ENCODE results near the gene PRKCG. TPM values are rescaled to one million over a fixed set of nuclear protein-coding genes. Genes with fewer than 3 reads are reported as not detected.
A peak's percentile ranks its signal among the peaks of the same experiment; 100 is the strongest.
"Not testable (repeated sequence)": the region's sequence is repeated elsewhere in the genome, so short reads cannot be mapped to it uniquely, and the experiment has no call there.

The PRKCG gene
- total RNA-seq (2021) (0.57 and 0.84 TPM in 2 replicates), Bru-seq, nascent RNA (percentile 14 among the genes with signal in this experiment), BruChase-seq, experiment 1, labeled RNA remaining after a 2-hour chase (percentile 19 among the genes with signal in this experiment), BruChase-seq, experiment 2, labeled RNA remaining after a 6-hour chase (percentile 24 among the genes with signal in this experiment)
- long read RNA-seq = 0 reads

- Histone ChIP-seq H3K27me3 (replicated peaks; ENCODE audit: insufficient read depth, low read depth, low read length, poor library complexity) (peaks cover 25% of the 10 kb centered on the region), H3K4me1 (ENCODE audit: insufficient read depth, low read length, poor library complexity, severe bottlenecking) (peaks cover 28% of the 10 kb centered on the region), H3K4me3 (ENCODE audit: low read depth, low read length, poor library complexity, severe bottlenecking) (peak within 1 kb of the TSS; percentile 46), H3K36me3 (ENCODE audit: insufficient read depth, low read length, poor library complexity, severe bottlenecking) (no peaks in the 10 kb centered on the region), H3K9me3 (ENCODE audit: low read depth, low read length, poor library complexity, severe bottlenecking) (no peaks in the 10 kb centered on the region), H3K27ac (ENCODE audit: low read depth, low read length, poor library complexity, severe bottlenecking) (no peak within 1 kb of the TSS)
- intact Hi-C loops (cut with micrococcal nuclease; ENCODE audit: unreplicated experiment) = no loop called here
- BruUV-seq (replicated peaks) = no TSS peak
- POLR2A ChIA-PET (ENCODE audit: low non-redundant PET) = interaction anchor here (0.7 kb wide), 1 partner anchor 9 kb away, joined by 3 read pairs; no protein-coding TSS in a partner anchor
- CTCF ChIA-PET = interaction anchor here (1.0 kb wide), 1 partner anchor 148 kb away, joined by 4 read pairs; no protein-coding TSS in a partner anchor
- no peak for TF ChIP-seq EZH2 (IDR thresholded peaks at IDR 0.05; ENCODE audit: borderline replicate concordance, low read depth, low read length, poor library complexity, severe bottlenecking)
- TF ChIP-seq CTCF (conservative IDR thresholded peaks at IDR 0.05; ENCODE audit: low read depth, low read length) = peak; percentile 56
- peak; percentile 62 for DNase-seq (ENCODE audit: low spot score)
Observed at GRCh38 chr19:53881482-53882390, at the start of gene PRKCG. PRKCG (plus strand) TSS chr19:53882197; CDS start chr19:53882495, 298 bp downstream.

- H3K27ac ChIP-seq (ENCODE audit: low read depth, low read length, poor library complexity, severe bottlenecking); CTCF ChIA-PET; POLR2A ChIA-PET (ENCODE audit: low non-redundant PET); BruUV-seq (replicated peaks); H3K4me3 ChIP-seq (ENCODE audit: low read depth, low read length, poor library complexity, severe bottlenecking); H3K4me1 ChIP-seq (ENCODE audit: insufficient read depth, low read length, poor library complexity, severe bottlenecking); H3K27me3 ChIP-seq (replicated peaks; ENCODE audit: insufficient read depth, low read depth, low read length, poor library complexity); intact Hi-C loops (cut with micrococcal nuclease; ENCODE audit: unreplicated experiment); H3K36me3 ChIP-seq (ENCODE audit: insufficient read depth, low read length, poor library complexity, severe bottlenecking); DNase-seq (ENCODE audit: low spot score); H3K9me3 ChIP-seq (ENCODE audit: low read depth, low read length, poor library complexity, severe bottlenecking): not testable (repeated sequence)
Observed at GRCh38 chr19:53832861-53833260, 49.1 kb upstream of the PRKCG start.

DNA sequence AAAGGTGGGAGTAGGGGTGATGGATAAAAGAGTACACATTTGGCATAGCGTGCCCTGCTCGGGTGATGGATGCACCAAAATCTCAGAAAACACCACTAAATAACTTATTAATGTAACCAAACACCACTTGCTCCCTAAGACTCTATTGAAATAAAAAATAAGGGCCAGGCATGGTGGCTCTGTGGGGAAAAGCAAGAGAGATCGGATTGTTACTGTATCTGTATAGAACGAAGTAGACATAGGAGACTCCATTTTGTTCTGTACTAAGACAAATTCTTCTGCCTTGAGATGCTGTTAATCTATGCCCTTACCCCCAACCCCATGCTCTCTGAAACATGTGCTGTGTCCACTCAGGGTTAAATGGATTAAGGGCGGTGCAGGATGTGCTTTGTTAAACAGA is 43.6 kb upstream of the PRKCG start:
- POLR2A ChIA-PET (ENCODE audit: low non-redundant PET); BruUV-seq (replicated peaks); H3K4me1 ChIP-seq (ENCODE audit: insufficient read depth, low read length, poor library complexity, severe bottlenecking); H3K9me3 ChIP-seq (ENCODE audit: low read depth, low read length, poor library complexity, severe bottlenecking); H3K27me3 ChIP-seq (replicated peaks; ENCODE audit: insufficient read depth, low read depth, low read length, poor library complexity); CTCF ChIA-PET; DNase-seq (ENCODE audit: low spot score); intact Hi-C loops (cut with micrococcal nuclease; ENCODE audit: unreplicated experiment); H3K36me3 ChIP-seq (ENCODE audit: insufficient read depth, low read length, poor library complexity, severe bottlenecking); H3K27ac ChIP-seq (ENCODE audit: low read depth, low read length, poor library complexity, severe bottlenecking); H3K4me3 ChIP-seq (ENCODE audit: low read depth, low read length, poor library complexity, severe bottlenecking): not testable (repeated sequence)

- H3K4me1 ChIP-seq (ENCODE audit: insufficient read depth, low read length, poor library complexity, severe bottlenecking); POLR2A ChIA-PET (ENCODE audit: low non-redundant PET); CTCF ChIA-PET; BruUV-seq (replicated peaks); H3K27ac ChIP-seq (ENCODE audit: low read depth, low read length, poor library complexity, severe bottlenecking); H3K36me3 ChIP-seq (ENCODE audit: insufficient read depth, low read length, poor library complexity, severe bottlenecking); DNase-seq (ENCODE audit: low spot score); H3K9me3 ChIP-seq (ENCODE audit: low read depth, low read length, poor library complexity, severe bottlenecking); H3K4me3 ChIP-seq (ENCODE audit: low read depth, low read length, poor library complexity, severe bottlenecking); H3K27me3 ChIP-seq (replicated peaks; ENCODE audit: insufficient read depth, low read depth, low read length, poor library complexity); intact Hi-C loops (cut with micrococcal nuclease; ENCODE audit: unreplicated experiment): not testable (repeated sequence)
Observed at GRCh38 chr19:53840241-53840640, 41.8 kb upstream of the PRKCG start.

GRCh38 chr19:53840914-53841313 is 41.1 kb upstream of the PRKCG start:
- intact Hi-C loops (cut with micrococcal nuclease; ENCODE audit: unreplicated experiment); BruUV-seq (replicated peaks): not testable (repeated sequence)

More at GRCh38 chr19:53840914-53841313, 41.1 kb upstream of the PRKCG start:
- H3K27me3 ChIP-seq (replicated peaks; ENCODE audit: insufficient read depth, low read depth, low read length, poor library complexity); H3K27ac ChIP-seq (ENCODE audit: low read depth, low read length, poor library complexity, severe bottlenecking); DNase-seq (ENCODE audit: low spot score); H3K4me1 ChIP-seq (ENCODE audit: insufficient read depth, low read length, poor library complexity, severe bottlenecking); POLR2A ChIA-PET (ENCODE audit: low non-redundant PET); H3K4me3 ChIP-seq (ENCODE audit: low read depth, low read length, poor library complexity, severe bottlenecking); H3K36me3 ChIP-seq (ENCODE audit: insufficient read depth, low read length, poor library complexity, severe bottlenecking); H3K9me3 ChIP-seq (ENCODE audit: low read depth, low read length, poor library complexity, severe bottlenecking): not testable (repeated sequence)
- CTCF ChIA-PET = interaction anchor here (0.7 to 1.4 kb wide), 2 partner anchors 26 to 189 kb away, joined by 3 to 5 read pairs; no protein-coding TSS in a partner anchor
